Fibroblast of peridontal ligament (primary cell): ENCODE data around the gene MYO5A.
"Not testable (repeated sequence)": the region's sequence is repeated elsewhere in the genome, so short reads cannot be mapped to it uniquely, and the experiment has no call there.

ENCODE experiments used
- DNase-seq: peaks from one replicate; pipeline ENCODE4 v3.0.0-alpha.2; 2010; ENCODE audit errors: extremely low read depth

Gene MYO5A

GRCh38 chr15:52419494-52419893, 109.2 kb downstream of the MYO5A start:
- DNase-seq, result no peak

- no peak for DNase-seq
These were observed 110.7 kb downstream of the MYO5A start for GRCh38 chr15:52417957-52418356.

- DNase-seq, result peak; percentile 12
These were observed 111.2 kb downstream of the MYO5A start for GRCh38 chr15:52417521-52417920.

GRCh38 chr15:52416566-52416965, 112.1 kb downstream of the MYO5A start:
- DNase-seq, result not testable (repeated sequence)

GRCh38 chr15:52415628-52416027, 113.1 kb downstream of the MYO5A start:
- no peak for DNase-seq

- no peak for DNase-seq
These were observed 113.7 kb downstream of the MYO5A start for GRCh38 chr15:52414936-52415335.

GRCh38 chr15:52408823-52409222, 119.9 kb downstream of the MYO5A start:
- DNase-seq, result no peak

GRCh38 chr15:52407374-52407773, 121.3 kb downstream of the MYO5A start:
- DNase-seq, result no peak

- peak; percentile 82 for DNase-seq
These were observed 122.1 kb downstream of the MYO5A start for GRCh38 chr15:52406601-52407000.

GRCh38 chr15:52405856-52406255, 122.8 kb downstream of the MYO5A start:
- no peak for DNase-seq

GRCh38 chr15:52397118-52397517, 131.6 kb downstream of the MYO5A start:
- no peak for DNase-seq

- no peak for DNase-seq
These were observed 134.6 kb downstream of the MYO5A start for GRCh38 chr15:52394118-52394517.

- DNase-seq, result peak; percentile 73
These were observed 136.5 kb downstream of the MYO5A start for GRCh38 chr15:52392008-52392687.

GRCh38 chr15:52391069-52391468, 137.6 kb downstream of the MYO5A start:
- DNase-seq, result no peak

- DNase-seq, result no peak
These were observed 143.0 kb downstream of the MYO5A start for GRCh38 chr15:52385670-52386069.

- DNase-seq, result no peak
These were observed 145.5 kb downstream of the MYO5A start for GRCh38 chr15:52383100-52383588.

GRCh38 chr15:52382647-52383046, 146.0 kb downstream of the MYO5A start:
- DNase-seq, result no peak

- no peak for DNase-seq
These were observed 149.1 kb downstream of the MYO5A start for GRCh38 chr15:52379395-52380106.

GRCh38 chr15:52378746-52379394, 149.8 kb downstream of the MYO5A start:
- DNase-seq, result no peak

- DNase-seq, result no peak
These were observed 158.7 kb downstream of the MYO5A start for GRCh38 chr15:52370010-52370409.

GRCh38 chr15:52369455-52369854, 159.2 kb downstream of the MYO5A start:
- no peak for DNase-seq

GRCh38 chr15:52369030-52369429, 159.7 kb downstream of the MYO5A start:
- DNase-seq, result no peak

GRCh38 chr15:52368402-52368801, 160.3 kb downstream of the MYO5A start:
- no peak for DNase-seq
